ENCODE results near the gene RNF133. TPM values are rescaled to one million over a fixed set of nuclear protein-coding genes. Genes with fewer than 3 reads are reported as not detected.

Gene RNF133, protein sequence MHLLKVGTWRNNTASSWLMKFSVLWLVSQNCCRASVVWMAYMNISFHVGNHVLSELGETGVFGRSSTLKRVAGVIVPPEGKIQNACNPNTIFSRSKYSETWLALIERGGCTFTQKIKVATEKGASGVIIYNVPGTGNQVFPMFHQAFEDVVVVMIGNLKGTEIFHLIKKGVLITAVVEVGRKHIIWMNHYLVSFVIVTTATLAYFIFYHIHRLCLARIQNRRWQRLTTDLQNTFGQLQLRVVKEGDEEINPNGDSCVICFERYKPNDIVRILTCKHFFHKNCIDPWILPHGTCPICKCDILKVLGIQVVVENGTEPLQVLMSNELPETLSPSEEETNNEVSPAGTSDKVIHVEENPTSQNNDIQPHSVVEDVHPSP
- 0.98 and 1.3 TPM in 2 replicates for total RNA-seq

GRCh38 chr7:122699017-122699416 lies at the start of gene RNF133:
Gene RNF133 (minus strand): TSS chr7:122699117. CDS start chr7:122698918, 199 bp downstream.

GRCh38 chr7:122702872-122703510 lies 4.1 kb upstream of the RNF133 start, which contains the start of gene RNF148:
Gene RNF148 (minus strand): TSS chr7:122702922. CDS start chr7:122702750, 172 bp downstream.

Small RNA genes within 50 kb of the gene (small RNA-seq; reads per million reads assigned to genes)
- not detected for gene AC006463.1

Other genes starting within 250 kb of the RNF133 start
- gene RNF148, start 3.8 kb upstream of the RNF133 start, total RNA-seq: 1.3 and 1.6 TPM in 2 replicates
- gene CADPS2, start 187.3 kb upstream of the RNF133 start, total RNA-seq: 37.6 and 44.3 TPM in 2 replicates

All from vein endothelial cell (primary cell).